ENCODE results near the gene PCLAF. TPM values are rescaled to one million over a fixed set of nuclear protein-coding genes. Genes with fewer than 3 reads are reported as not detected.
"Not testable (repeated sequence)": the region's sequence is repeated elsewhere in the genome, so short reads cannot be mapped to it uniquely, and the experiment has no call there.

The PCLAF gene
- total RNA-seq, 1 experiment from 2014 or later: 138 TPM

- TF ChIP-seq, protein P1, sequence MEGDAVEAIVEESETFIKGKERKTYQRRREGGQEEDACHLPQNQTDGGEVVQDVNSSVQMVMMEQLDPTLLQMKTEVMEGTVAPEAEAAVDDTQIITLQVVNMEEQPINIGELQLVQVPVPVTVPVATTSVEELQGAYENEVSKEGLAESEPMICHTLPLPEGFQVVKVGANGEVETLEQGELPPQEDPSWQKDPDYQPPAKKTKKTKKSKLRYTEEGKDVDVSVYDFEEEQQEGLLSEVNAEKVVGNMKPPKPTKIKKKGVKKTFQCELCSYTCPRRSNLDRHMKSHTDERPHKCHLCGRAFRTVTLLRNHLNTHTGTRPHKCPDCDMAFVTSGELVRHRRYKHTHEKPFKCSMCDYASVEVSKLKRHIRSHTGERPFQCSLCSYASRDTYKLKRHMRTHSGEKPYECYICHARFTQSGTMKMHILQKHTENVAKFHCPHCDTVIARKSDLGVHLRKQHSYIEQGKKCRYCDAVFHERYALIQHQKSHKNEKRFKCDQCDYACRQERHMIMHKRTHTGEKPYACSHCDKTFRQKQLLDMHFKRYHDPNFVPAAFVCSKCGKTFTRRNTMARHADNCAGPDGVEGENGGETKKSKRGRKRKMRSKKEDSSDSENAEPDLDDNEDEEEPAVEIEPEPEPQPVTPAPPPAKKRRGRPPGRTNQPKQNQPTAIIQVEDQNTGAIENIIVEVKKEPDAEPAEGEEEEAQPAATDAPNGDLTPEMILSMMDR (conservative IDR thresholded peaks at IDR 0.05; ENCODE audit: low read depth, low read length): no peak
- TF ChIP-seq EZH2 (IDR thresholded peaks at IDR 0.05; ENCODE audit: borderline replicate concordance, low read depth, low read length, poor library complexity, severe bottlenecking): no peak
- no peak overlapping the region for H3K4me3 ChIP-seq (ENCODE audit: low read depth, low read length, poor library complexity, severe bottlenecking)
- no peaks in the 10 kb centered on the region for H3K36me3 ChIP-seq (ENCODE audit: insufficient read depth, low read length, poor library complexity, severe bottlenecking)
- ChIA-PET CTCF (interaction anchor here (0.6 to 0.7 kb wide), 2 partner anchors 13 to 109 kb away, joined by 3 to 9 read pairs; no protein-coding TSS in a partner anchor), POLR2A (ENCODE audit: low non-redundant PET) (no interaction called here)
- no peaks in the 10 kb centered on the region for H3K27me3 ChIP-seq (replicated peaks; ENCODE audit: insufficient read depth, low read depth, low read length, poor library complexity)
- no TSS peak for BruUV-seq (replicated peaks)
- no peak for DNase-seq (ENCODE audit: low spot score)
- H3K27ac ChIP-seq (ENCODE audit: low read depth, low read length, poor library complexity, severe bottlenecking): no peak overlapping the region
- no peaks in the 10 kb centered on the region for H3K9me3 ChIP-seq (ENCODE audit: low read depth, low read length, poor library complexity, severe bottlenecking)
- intact Hi-C loops (cut with micrococcal nuclease; ENCODE audit: unreplicated experiment): no loop called here
- no peaks in the 10 kb centered on the region for H3K4me1 ChIP-seq (ENCODE audit: insufficient read depth, low read length, poor library complexity, severe bottlenecking)
Observed at GRCh38 chr15:64333516-64333915, 47.7 kb downstream of the PCLAF start.

GRCh38 chr15:64331668-64332067 lies 49.6 kb downstream of the PCLAF start:
- BruUV-seq (replicated peaks); H3K4me3 ChIP-seq (ENCODE audit: low read depth, low read length, poor library complexity, severe bottlenecking); POLR2A ChIA-PET (ENCODE audit: low non-redundant PET); H3K4me1 ChIP-seq (ENCODE audit: insufficient read depth, low read length, poor library complexity, severe bottlenecking); DNase-seq (ENCODE audit: low spot score); intact Hi-C loops (cut with micrococcal nuclease; ENCODE audit: unreplicated experiment); CTCF ChIA-PET; H3K36me3 ChIP-seq (ENCODE audit: insufficient read depth, low read length, poor library complexity, severe bottlenecking); H3K27ac ChIP-seq (ENCODE audit: low read depth, low read length, poor library complexity, severe bottlenecking); H3K9me3 ChIP-seq (ENCODE audit: low read depth, low read length, poor library complexity, severe bottlenecking); H3K27me3 ChIP-seq (replicated peaks; ENCODE audit: insufficient read depth, low read depth, low read length, poor library complexity): not testable (repeated sequence)

- not testable (repeated sequence) for H3K4me3 ChIP-seq (ENCODE audit: low read depth, low read length, poor library complexity, severe bottlenecking)
Observed at GRCh38 chr15:64326975-64327374, 54.3 kb downstream of the PCLAF start.

GRCh38 chr15:64326458-64326857 lies 54.8 kb downstream of the PCLAF start:
- DNase-seq (ENCODE audit: low spot score); H3K27ac ChIP-seq (ENCODE audit: low read depth, low read length, poor library complexity, severe bottlenecking); BruUV-seq (replicated peaks); CTCF ChIA-PET; H3K9me3 ChIP-seq (ENCODE audit: low read depth, low read length, poor library complexity, severe bottlenecking); H3K36me3 ChIP-seq (ENCODE audit: insufficient read depth, low read length, poor library complexity, severe bottlenecking); H3K27me3 ChIP-seq (replicated peaks; ENCODE audit: insufficient read depth, low read depth, low read length, poor library complexity); POLR2A ChIA-PET (ENCODE audit: low non-redundant PET); H3K4me1 ChIP-seq (ENCODE audit: insufficient read depth, low read length, poor library complexity, severe bottlenecking); H3K4me3 ChIP-seq (ENCODE audit: low read depth, low read length, poor library complexity, severe bottlenecking); intact Hi-C loops (cut with micrococcal nuclease; ENCODE audit: unreplicated experiment): not testable (repeated sequence)

More at GRCh38 chr15:64326975-64327374, 54.3 kb downstream of the PCLAF start:
- CTCF ChIA-PET; H3K36me3 ChIP-seq (ENCODE audit: insufficient read depth, low read length, poor library complexity, severe bottlenecking); H3K27me3 ChIP-seq (replicated peaks; ENCODE audit: insufficient read depth, low read depth, low read length, poor library complexity); BruUV-seq (replicated peaks); DNase-seq (ENCODE audit: low spot score); H3K9me3 ChIP-seq (ENCODE audit: low read depth, low read length, poor library complexity, severe bottlenecking); intact Hi-C loops (cut with micrococcal nuclease; ENCODE audit: unreplicated experiment); POLR2A ChIA-PET (ENCODE audit: low non-redundant PET); H3K27ac ChIP-seq (ENCODE audit: low read depth, low read length, poor library complexity, severe bottlenecking); H3K4me1 ChIP-seq (ENCODE audit: insufficient read depth, low read length, poor library complexity, severe bottlenecking): not testable (repeated sequence)
